SK-N-DZ (cell line): ENCODE data around the gene SHCBP1L.
"Not testable (repeated sequence)": the region's sequence is repeated elsewhere in the genome, so short reads cannot be mapped to it uniquely, and the experiment has no call there.

Experiments used
- DNase-seq: peaks from one replicate; pipeline ENCODE4 v3.0.0-alpha.2; 2015; ENCODE audit warnings: low spot score

SHCBP1L gene

DNA sequence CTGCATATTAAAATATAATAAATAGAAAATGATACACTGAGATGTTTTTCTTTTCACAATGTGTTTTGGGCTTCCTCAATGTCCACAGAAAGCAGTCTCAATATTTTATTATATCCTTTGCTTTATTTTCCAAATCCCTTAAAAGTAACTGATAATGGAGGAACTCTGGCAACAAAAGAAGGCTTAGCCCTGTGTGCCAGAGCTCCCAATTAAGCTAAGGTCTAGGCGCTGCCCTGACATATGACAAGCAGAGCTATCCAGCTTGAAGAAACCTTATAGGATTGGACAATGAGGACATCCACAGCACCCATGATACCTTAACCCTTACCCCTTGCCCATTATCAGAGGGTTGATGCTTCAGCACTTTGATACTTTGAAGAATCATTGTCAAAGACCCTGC is 12.9 kb upstream of the SHCBP1L start:
- DNase-seq: no peak

DNA sequence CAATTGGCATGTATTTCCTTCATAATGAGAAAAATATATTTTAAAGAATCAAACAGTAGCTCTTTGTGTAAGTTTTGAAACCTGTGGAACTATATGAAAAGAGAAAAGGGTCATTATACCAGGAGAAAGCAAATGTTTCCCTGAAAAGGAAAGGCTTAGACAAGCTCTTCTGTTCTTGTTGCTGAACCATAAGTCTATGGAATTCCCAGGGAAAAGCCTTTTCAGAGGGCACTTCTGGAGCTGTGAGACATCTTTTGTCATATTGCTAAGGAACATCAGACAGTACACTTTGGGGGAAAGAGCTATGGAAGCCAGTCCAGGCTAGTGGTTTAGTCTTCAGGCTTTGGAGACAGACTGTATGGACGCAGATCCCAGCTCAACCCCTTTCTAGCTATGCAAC is 12.1 kb upstream of the SHCBP1L start:
- no peak for DNase-seq

DNA sequence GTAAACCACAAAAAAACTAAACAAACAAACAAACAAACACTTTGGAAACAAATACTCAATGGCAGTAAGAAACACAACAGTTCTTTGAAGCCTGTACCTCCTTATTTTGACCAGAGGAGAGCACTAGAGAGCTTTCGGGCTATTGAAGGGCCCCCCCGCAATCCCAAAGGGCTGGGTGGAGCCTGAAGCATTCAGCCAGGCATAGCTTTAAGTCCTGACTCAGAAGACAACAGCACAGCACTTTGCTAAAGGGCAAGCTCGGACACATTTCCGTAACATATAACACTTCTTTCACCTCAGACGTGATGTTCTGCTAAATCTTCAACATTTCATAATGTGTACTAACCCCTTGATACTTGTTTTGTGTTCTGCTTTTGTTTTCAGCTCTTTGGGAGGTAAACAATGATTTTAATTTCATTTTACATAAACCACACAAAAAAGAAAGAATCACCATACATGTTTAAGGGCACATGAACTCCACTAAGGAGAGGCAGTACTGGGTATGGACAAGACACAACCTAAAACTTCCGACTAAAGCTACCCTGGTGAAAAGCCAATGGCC is 9.7 kb upstream of the SHCBP1L start:
- DNase-seq: peak; percentile 68

DNA sequence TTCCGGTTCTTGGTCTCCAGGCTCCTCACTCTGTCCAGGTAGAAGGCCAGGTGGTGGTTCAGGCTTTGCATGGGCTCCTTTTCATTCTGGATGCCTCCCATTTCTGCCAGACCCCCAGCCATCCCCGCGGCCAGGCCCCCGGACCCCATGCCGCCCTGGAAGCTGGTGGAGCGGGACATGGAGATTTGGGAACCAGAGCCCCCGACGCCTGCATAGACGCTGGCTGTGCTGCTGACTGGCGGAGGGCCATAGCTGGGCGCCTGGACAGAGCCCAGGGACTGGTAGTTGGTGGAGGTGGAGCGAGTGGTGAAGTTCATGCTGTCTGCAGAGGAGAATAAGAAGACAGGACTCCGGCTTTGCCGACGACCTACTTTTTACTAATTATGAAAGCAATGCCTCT is 7.1 kb upstream of the SHCBP1L start:
- DNase-seq: no peak

DNA sequence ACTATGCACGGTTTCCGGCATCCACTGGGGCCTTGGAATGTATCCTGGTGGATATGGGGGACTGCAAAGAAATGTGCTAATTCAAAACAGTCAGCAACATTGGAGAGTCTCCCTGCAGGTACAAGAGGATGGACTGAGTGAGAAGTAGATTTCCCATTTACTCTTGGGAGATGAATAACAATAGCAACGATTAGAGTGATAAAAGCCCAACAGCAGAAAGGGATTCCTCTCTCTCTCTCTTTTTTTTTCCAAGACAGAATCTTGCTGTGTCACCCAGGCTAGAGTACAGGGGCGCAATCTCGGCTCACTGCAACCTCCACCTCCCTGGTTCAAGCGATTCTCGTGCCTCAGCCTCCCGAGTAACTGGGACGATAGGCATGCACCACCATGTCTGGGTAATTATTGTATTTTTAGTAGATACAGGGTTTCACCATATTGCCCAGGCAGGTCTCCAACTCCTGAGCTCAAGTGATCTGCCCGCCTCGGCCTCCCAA is 5.0 kb upstream of the SHCBP1L start:
- no peak for DNase-seq

DNA sequence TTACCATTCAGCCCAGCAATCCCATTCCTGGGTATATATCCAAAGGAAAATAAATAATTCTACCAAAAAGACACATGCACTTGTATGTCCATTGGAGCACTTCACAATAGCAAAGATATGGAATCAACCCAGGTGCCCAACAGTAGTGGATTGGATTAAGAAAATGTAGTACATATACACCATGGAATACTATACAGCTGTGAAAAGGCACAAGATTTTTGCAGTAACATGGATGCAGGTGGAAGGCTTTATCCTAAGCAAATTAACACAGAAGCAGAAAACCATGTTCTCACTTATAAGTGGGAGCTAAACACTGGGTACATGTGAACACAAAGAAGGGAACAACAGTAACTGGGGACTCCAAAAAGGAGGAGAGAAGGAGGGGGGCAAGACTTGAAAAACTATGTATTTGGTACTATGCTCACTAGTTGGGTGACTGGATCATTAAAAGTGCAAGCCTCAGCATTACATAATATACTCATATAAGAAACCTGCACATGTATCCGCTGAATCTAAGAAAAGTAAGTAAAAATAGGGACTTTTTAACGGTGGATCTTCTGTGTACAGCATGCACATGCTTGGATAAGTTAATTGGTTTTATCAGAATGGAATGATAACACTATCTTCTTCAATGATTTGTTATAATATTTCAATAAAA is 3.9 kb upstream of the SHCBP1L start:
- DNase-seq: no peak

DNA sequence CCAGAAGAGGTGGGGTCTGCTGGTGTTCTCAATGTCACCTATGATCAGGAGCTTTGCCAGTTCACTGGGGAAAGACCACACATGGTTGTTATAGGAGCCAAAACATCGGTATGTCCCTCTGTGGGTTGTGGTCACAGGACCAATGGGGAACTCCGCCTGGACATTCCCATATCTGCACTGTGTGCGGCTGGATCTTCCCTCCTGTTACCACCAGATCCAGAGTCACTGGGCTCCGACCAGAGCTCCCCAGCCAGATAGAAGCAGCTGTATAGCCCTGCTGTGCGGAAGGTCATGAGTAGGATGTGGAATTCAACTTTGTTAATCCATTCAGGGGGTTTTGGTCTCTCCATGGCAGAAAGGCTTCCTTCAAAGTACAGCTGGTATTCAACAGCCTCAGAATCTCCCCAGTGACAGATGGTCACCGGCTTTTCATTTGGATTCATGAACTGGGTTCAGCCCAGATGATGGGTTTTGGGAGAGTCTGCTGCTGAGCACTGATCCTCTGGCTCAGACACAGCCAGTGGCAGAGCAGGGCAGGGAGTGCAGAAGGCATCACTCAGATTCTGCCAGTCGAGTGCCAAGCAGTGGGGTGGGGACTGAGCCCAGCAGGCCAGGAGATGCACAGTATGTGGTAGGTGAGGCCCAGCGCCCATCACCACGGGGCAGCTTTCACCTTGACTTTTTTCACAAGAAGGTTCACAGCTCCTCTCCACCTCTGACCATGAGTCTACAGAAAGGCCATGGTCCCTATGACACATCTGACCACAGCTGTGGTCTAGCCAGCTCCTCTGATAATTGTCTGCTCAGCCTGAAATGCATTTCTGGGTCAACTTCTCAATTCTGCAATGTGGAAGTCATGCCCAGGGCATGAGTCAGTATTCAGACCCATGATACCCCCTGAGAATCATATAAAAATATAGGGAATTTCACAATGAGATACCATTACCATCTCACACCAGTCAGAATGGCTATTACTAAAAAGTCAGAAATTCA is 2.9 kb upstream of the SHCBP1L start:
- no peak for DNase-seq

DNA sequence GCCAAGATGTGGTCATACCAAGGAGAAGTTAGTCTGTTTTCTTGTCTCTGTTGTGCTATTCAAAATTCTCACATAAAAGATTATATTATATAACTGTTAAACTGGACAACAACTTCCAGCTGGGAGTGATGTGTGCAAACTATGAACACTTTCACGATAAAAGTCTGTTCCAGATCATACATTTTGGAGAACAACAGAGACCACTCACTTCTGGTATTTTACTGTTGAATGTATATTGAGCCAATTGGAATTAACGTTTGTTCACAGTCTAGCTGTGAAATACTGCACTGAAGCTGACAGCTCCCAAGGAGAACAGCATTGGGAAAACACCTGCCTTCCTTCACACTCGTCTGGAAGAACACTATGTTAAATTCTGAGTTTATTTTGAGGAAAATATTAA is 860 bp upstream of the SHCBP1L start:
- DNase-seq: no peak

DNA sequence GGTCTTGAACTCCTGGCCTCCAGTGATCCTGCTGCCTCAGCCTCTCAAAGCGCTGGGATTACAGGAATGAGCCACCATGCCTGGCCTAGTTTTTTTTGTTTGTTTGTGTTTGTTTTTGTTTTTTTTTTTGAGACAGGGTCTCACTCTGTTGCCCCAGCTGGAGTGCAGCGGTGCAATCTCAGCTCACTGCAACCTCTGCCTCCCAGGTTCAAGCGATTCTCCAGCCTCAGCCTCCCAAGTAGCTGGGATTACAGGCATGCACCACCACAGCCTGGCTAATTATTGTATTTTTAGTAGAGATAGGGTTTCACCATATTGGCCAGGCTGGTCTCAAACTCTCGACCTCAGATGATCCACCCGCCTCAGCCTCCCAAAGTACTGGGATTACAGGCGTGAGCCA is 9.6 kb downstream of the SHCBP1L start:
- DNase-seq: not testable (repeated sequence)

DNA sequence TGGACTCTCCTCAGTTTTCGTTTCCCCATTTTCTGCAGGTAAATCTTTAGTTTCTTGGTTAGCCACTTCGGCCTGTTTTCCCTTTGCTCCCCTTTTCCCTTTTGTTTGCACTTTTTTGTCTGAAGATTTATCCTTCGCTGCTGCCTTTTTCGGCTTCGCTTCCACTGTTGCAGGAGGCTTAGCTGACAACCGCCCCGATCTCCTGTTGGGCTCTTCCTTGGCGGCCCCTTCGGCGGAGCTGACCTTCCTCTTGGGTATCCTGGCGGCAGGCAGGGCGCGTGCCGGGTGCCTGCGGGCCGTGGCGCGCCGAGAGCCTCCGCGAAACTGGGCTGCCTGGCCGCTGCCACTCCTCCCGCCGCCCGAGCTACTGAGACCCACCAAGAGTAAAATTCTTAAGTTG is 10.8 kb downstream of the SHCBP1L start:
- peak; percentile 42 for DNase-seq

DNA sequence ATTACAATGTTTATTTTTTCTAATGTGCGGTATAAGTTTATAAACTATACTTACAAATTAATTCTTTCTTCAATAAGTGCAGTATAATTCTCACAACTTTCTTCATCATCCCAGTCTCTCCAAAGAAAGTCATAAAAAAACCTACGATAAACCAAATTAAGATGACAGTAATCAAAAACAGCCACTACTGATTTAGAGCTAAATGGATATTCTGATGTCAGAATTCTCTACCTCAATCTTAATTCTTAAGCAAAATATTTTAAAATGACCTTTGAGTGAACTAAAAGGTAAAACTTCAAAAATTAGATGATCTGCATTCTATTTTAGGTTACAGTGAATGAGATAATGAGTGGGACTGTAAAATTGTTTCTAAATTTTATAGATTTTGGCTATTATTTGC is 13.6 kb downstream of the SHCBP1L start:
- peak; percentile 85 for DNase-seq

DNA sequence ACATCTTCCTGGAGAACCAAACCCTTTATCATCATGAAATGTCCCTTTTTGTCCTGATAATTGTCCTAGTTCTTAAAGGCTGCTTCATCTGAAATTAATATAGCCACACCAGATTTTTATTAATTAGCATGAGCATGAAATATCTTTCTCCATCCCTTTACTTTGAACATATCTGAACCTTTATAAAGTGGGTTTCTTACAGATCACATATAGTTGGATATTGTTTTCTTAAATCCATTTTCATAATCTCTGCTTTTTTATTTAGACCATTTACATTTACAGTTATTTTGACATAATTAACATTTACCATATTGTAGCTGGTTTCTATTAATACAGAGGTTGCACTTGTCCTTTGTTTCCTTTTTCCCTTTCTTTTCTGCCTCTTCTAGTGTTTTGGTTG is 17.2 kb downstream of the SHCBP1L start:
- DNase-seq: no peak

DNA sequence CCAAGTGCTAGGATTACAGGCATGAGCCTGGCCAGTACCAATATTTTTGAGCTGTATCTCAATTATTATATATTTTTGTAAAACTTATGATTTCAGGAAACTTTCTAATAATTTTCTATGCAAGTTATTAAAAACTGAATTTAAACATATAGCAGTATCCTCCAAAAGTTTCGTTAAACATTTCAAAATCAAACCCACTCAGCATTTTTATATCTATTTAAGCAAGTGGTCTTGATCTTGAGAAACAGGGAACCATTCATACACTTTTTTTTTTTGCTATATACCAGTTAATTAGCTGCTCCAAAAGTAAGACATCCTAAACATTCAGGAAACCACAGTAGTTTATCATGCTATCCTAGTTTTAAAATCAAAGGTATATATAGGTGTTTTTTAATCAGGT is 22.0 kb downstream of the SHCBP1L start:
- DNase-seq: no peak

DNA sequence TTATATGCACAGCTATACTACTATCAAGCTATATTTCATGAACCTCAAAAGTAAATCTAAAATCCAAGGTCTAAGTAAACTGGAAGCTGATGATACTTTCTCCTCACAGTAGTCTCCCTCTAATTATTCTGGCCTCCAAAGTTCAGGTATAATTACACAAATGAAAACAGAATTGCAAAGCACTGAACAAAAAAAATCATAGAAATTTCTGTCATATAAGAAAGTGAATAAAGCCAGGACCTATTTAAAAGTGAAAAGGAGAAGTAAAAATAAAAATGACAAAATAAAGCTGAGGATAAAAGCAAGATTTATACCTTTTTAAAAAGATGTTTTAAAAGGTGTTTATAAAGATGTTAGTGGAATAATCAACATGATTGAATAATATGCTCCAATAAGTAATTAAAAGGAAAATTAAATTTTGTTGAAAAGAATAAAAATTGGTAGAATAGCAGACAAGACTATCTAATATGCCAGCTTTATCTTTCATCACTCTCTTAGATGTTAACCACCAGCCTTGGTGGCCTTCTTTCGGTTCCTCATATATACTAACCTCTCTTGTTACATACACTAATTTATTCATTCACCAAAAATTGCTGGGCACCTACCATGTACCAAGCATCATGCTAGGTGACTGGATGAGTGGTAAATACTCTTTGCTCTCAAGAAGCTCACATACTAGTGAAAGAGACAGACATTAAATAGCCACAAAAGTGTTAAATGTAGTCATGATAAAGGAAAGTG is 25.1 kb downstream of the SHCBP1L start:
- no peak for DNase-seq

DNA sequence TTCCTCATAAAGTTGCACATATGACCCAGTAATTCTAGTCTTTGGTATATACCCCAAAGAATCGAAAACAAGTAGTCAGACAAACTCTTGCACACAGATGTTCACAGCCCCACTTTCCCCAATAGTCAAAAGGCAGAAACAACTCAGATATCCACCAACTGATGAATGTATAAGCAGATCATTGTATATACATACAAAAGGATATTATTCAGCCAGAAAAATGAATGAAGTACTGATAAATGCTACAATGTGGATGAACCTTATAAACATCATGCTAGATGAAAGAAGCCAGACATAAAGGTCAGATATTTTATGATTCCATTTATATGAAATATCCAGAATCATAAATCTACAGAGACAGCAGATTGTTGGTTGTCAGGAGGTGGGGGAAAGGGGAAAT is 27.3 kb downstream of the SHCBP1L start:
- no peak for DNase-seq

DNA sequence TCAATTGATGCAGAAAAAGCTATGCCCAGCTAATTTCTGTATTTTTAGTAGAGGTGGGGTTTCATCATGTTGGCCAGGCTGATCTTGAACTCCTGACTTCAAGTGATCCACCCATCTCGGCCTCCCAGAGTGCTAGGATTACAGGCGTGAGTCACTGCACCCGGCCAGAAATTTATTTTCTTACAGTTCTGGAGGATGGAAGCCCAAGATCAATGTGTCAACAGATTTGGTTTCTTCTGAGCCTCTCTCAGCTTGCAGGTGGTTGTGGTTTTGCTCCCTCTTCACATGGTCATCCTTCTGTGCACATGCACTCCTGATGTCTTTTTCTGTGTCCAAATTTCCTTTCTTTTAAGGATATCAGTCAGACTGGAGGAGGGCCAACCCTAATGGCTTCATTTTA is 35.6 kb downstream of the SHCBP1L start:
- DNase-seq: no peak

DNA sequence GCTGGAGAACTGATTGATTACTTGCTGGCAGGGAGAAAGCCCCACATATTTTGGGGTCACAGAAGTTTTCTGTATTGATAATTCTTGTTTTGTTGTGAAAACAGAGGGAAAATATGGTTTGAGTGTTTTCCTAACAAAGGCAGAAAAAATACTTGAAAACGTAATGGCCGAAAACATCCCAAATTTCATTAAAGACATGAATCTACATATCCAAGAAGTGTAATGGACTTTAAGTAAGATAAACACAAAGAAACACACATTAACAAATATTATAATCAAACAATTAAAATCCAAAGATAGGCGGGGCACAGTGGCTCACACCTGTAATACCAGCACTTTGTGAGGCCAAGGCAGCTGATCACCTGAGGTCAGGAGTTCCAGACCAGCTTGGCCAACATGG is 39.6 kb downstream of the SHCBP1L start:
- no peak for DNase-seq

DNA sequence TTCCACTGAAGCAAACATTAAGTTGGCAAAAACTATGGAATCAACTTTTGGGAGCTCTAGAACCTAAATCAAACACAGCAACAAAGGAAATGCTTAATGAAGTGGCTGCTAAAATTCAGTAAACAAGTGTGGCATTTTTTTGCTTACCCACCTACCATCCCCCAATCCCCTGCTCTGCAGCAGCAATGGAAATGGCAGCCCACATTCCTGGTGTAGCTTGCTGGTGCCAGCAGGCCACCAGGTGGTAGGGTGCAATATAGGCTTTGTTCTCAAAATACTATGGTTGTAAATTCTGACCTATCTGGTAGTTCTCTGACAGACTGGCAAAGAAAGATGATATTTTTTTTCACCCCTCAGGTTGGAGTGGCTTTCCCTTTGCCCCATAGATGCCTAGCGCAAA is 42.8 kb downstream of the SHCBP1L start:
- no peak for DNase-seq

DNA sequence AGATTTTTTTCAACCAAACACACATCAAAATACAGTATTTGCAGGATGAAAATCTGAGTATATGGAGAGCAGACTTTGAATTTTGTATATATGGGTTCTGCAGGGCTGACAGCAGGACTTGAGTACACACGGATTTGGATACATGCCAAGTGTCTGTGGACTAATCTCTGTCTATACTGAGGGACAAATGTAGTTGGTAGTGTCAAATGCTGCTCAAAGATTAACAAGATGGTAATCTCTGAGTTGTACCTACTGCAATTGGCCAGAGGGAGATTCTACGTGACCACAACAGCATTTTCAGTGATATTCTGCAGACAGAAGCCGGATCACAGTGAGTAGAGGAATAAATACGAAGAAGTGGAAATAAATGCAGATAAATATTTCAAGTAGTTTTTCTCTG is 43.4 kb downstream of the SHCBP1L start:
- peak; percentile 27 for DNase-seq

DNA sequence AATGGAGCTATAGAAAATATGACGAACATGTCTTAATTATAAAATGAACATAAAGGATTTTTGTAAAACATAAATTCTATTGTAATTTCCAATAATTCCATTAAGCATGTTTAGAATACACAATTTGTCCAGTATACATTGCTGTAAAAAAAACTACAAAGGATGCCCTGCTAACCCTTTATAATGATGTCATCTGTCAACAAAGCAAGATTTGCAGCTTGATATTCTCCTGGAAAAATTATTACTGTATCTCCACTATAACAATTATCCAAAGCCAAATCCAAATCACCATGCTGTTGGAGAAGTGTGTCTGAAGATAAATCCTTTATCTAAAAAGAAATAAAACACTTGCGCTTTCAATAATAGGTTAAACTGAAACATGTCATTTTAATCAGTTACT is 47.6 kb downstream of the SHCBP1L start:
- DNase-seq: no peak

DNA sequence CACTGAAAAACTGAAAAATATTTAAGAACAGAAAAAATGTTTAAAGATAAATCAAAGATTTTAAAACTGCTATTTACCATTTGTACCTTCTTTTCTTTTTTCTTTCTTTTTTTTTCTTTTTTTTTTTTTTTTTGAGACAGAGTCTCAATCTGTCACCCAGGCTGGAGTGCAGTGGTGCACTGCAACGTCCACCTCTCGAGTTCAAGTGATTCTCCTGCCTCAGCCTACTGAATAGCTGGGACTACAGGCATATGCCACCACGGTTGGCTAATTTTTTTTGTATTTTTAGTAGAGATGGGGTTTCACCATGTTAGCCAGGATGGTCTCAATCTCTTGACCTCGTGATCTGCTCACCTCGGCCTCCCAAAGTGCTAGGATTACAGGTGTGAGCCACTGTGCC is 51.0 kb downstream of the SHCBP1L start:
- not testable (repeated sequence) for DNase-seq

DNA sequence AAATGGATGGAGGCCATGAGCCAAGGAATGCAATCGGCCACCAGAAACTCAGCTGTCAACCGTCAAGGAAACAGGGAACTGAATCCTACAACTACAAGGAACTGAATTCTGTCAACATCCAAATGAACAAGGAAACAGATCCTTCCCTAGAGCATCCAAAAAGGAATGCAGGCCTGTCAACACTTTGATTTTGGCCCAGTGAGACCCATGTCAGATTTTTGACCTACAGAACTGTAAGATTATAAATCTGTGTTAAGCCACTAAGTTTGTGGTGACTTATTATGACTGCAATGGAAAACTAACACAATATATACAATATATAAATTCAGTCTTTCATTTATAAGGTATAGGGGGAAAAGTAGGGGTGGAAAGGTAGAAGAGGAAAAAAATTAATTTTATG is 55.3 kb downstream of the SHCBP1L start:
- DNase-seq: no peak
